K562 (cell line): Measurements from ENCODE around the gene ARL6IP4. TPM values are rescaled to one million over a fixed set of nuclear protein-coding genes. Genes with fewer than 3 reads are reported as not detected.
A peak's percentile ranks its signal among the peaks of the same experiment; 100 is the strongest.

Experiments
- ATAC-seq: fragments of 200-7000 bp; cut with Tn5 transposase; 3 replicates; pipeline ENCODE4 v1.9.1; 2020; ENCODE audit warnings: moderate library complexity
- BruUV-seq: library from RNA; stranded (reverse); fragments of 400-500 nt; replicated peaks from 2 replicates; lab custom pipeline; 2021; lab: Mats Ljungman, UMichigan
- CTCF ChIA-PET: fragments of 300-600 bp; formaldehyde crosslinking; extraction: SDS; loops from one replicate; lab custom pipeline; 2021; ENCODE audit warnings: low intra/inter-chr PET ratio; lab: Yijun Ruan, JAX
- POLR2A ChIA-PET: fragments of 300-600, 350-650 bp; sonication (Branson Sonifier 250); formaldehyde crosslinking; extraction: SDS; loops from one replicate; lab custom pipeline; 2021; ENCODE audit warnings: antibody characterized with exemption, inconsistent platforms; lab: Yijun Ruan, JAX
- DNase-seq, 4 experiments: peaks; one replicate each; pipeline versions ENCODE4 v3.0.0 to v3.0.0-alpha.2; 2011 to 2018; ENCODE audit warnings: low spot score in 3 of 4, mixed read lengths in 3 of 4; ENCODE audit errors: extremely low read depth in 1 of 4
- FAIRE-seq: peaks from 2 replicates; lab custom pipeline; 2011; peaks lifted over from hg19 to GRCh38; lab: Jason Lieb, UNC
- H2AFZ ChIP-seq: 2 replicates; pipeline ENCODE4 v1.6.0; 2011; ENCODE audit warnings: low read depth, low read length, control low read depth, inconsistent platforms
- H3K27ac ChIP-seq: fragments of 200-600 bp; 3 replicates; pipeline ENCODE4 v1.8.0; 2011; ENCODE audit warnings: low read depth, mild to moderate bottlenecking, control low read depth, inconsistent platforms, low read length, moderate library complexity, mixed read lengths; ENCODE audit errors: extremely low read depth
- H3K27me3 ChIP-seq, 2 experiments: fragments of 300-600 bp in 1 of 2; 2 replicates in 1 of 2; 3 replicates in 1 of 2; pipeline versions ENCODE4 v1.6.0 to v1.8.0; 2011; ENCODE audit warnings: inconsistent platforms in 2 of 2, low read length in 2 of 2, mild to moderate bottlenecking in 1 of 2, mixed read lengths in 1 of 2, moderate library complexity in 1 of 2; ENCODE audit not compliant: control insufficient read depth in 2 of 2, insufficient read depth in 2 of 2
- H3K36me3 ChIP-seq: fragments of 300-600 bp; 3 replicates; pipeline ENCODE4 v1.8.0; 2011; ENCODE audit warnings: mild to moderate bottlenecking, low read length, inconsistent platforms; ENCODE audit not compliant: control insufficient read depth, insufficient read depth
- H3K4me1 ChIP-seq, 2 experiments: fragments of 200-600 bp in 1 of 2; replicated peaks in 1 of 2; 2 replicates in 1 of 2; 3 replicates in 1 of 2; pipeline versions ENCODE4 v1.5.1 to v1.8.0; 2011; ENCODE audit warnings: inconsistent platforms in 2 of 2, low read length in 2 of 2, mild to moderate bottlenecking in 1 of 2, mixed read lengths in 1 of 2, moderate library complexity in 1 of 2; ENCODE audit not compliant: control insufficient read depth in 2 of 2, insufficient read depth in 2 of 2
- H3K4me2 ChIP-seq: 2 replicates; pipeline ENCODE4 v1.6.1; 2011; ENCODE audit warnings: low read length, control low read depth, inconsistent platforms, mixed read lengths; ENCODE audit not compliant: insufficient read depth
- H3K4me3 ChIP-seq: fragments of 200-600 bp; sonication (generic), shearing (Covaris generic); 2 replicates; pipeline ENCODE4 v1.5.1; 2016; ENCODE audit warnings: control low read depth, inconsistent platforms
- H3K79me2 ChIP-seq: fragments of 200-600 bp; 3 replicates; pipeline ENCODE4 v1.8.0; 2011; ENCODE audit warnings: low read length, inconsistent platforms; ENCODE audit not compliant: control insufficient read depth, insufficient read depth
- H3K9ac ChIP-seq, 2 experiments: 2 replicates each; pipeline versions ENCODE4 v1.6.0 to v1.6.1; 2011; ENCODE audit warnings: low read depth in 2 of 2, low read length in 2 of 2, control low read depth in 1 of 2, inconsistent platforms in 1 of 2, mild to moderate bottlenecking in 1 of 2, mixed read lengths in 1 of 2; ENCODE audit not compliant: insufficient read depth in 1 of 2
- H3K9me1 ChIP-seq: one replicate; pipeline ENCODE4 v1.6.0; 2011; ENCODE audit warnings: inconsistent platforms, mild to moderate bottlenecking, low read length, moderate library complexity; ENCODE audit not compliant: control insufficient read depth, insufficient read depth
- H3K9me3 ChIP-seq: replicated peaks from 2 replicates; pipeline ENCODE4 v1.5.1; 2011; ENCODE audit warnings: low read depth, low read length, inconsistent platforms; ENCODE audit not compliant: control insufficient read depth, insufficient read depth
- H4K20me1 ChIP-seq: replicated peaks from 2 replicates; pipeline ENCODE4 v1.6.1; 2011; ENCODE audit warnings: low read length, inconsistent platforms, mixed read lengths; ENCODE audit not compliant: control insufficient read depth, insufficient read depth
- ADNP ChIP-seq: fragments of 200-800 bp; sonication (Bioruptor generic); IDR thresholded peaks from 2 replicates; pipeline ENCODE4 v1.6.1; 2016; ENCODE audit warnings: missing genetic modification characterization, missing compliant biosample characterization
- CREB1 ChIP-seq, 2 experiments: sonication (generic) in 1 of 2; formaldehyde crosslinking in 1 of 2; IDR thresholded peaks; 2 replicates each; pipeline versions ENCODE4 v1.6.1 to v1.8.0; 2012 to 2022; ENCODE audit warnings: inconsistent platforms in 1 of 2, mild to moderate bottlenecking in 1 of 2, missing genetic modification reagents in 1 of 2, moderate library complexity in 1 of 2
- ETV1 ChIP-seq: fragments of 450-650 bp; conservative IDR thresholded peaks from 2 replicates; pipeline ENCODE4 v1.6.1; 2016; ENCODE audit warnings: missing genetic modification characterization, control low read depth, low read depth, missing compliant biosample characterization
- FOXP1 ChIP-seq: sonication (generic); formaldehyde crosslinking; IDR thresholded peaks from 2 replicates; pipeline ENCODE4 v1.8.0; 2022; ENCODE audit warnings: mild to moderate bottlenecking, missing genetic modification reagents
- GABPA ChIP-seq: fragments of 200-800 bp; sonication (Bioruptor generic); conservative IDR thresholded peaks from 2 replicates; pipeline ENCODE4 v1.6.1; 2016; ENCODE audit warnings: low read depth, missing genetic modification characterization, missing compliant biosample characterization
- MED1 ChIP-seq: sonication (generic); formaldehyde crosslinking; IDR thresholded peaks from 2 replicates; pipeline ENCODE4 v1.8.1; 2023; ENCODE audit warnings: missing genetic modification reagents, borderline replicate concordance
- MIER1 ChIP-seq: fragments of 450-650 bp; IDR thresholded peaks from 2 replicates; pipeline ENCODE4 v1.6.1; 2016; ENCODE audit warnings: antibody characterized with exemption, mild to moderate bottlenecking, low read depth
- MXD1 ChIP-seq: fragments of 250-450 bp; sonication (Bioruptor Pico); IDR thresholded peaks from 2 replicates; pipeline ENCODE4 v1.8.0; 2021; ENCODE audit warnings: borderline replicate concordance, mild to moderate bottlenecking, moderate library complexity; ENCODE audit not compliant: poor library complexity, severe bottlenecking
- SIN3B ChIP-seq: fragments of 450-650 bp; IDR thresholded peaks from 2 replicates; pipeline ENCODE4 v1.6.1; 2017; ENCODE audit warnings: low read depth, mild to moderate bottlenecking, moderate library complexity
- ZNF146 ChIP-seq: IDR thresholded peaks from one replicate; pipeline ENCODE4 v1.6.1; 2018; ENCODE audit warnings: missing compliant biosample characterization; ENCODE audit not compliant: unreplicated experiment
- ZNF444 ChIP-seq: fragments of 250-450 bp; sonication (Bioruptor Pico); IDR thresholded peaks from 2 replicates; pipeline ENCODE4 v1.4.0; 2020; ENCODE audit warnings: mild to moderate bottlenecking, moderate library complexity
- ZNF449 ChIP-seq: fragments of 250-450 bp; sonication (Bioruptor Pico); IDR thresholded peaks from 2 replicates; pipeline ENCODE4 v1.8.0; 2022; ENCODE audit warnings: moderate library complexity, mild to moderate bottlenecking, inconsistent platforms
- WGBS: fragments of 100-300 bp; shearing (Covaris generic); methylation state at CpG from one replicate; pipeline ENCODE4 v1.1.6; 2016; ENCODE audit warnings: low coverage, mixed read lengths; ENCODE audit not compliant: insufficient coverage; ENCODE audit errors: missing lambda C conversion rate; 5-methylcytosine and 5-hydroxymethylcytosine counted together
- in situ Hi-C: fragments of 300-500 bp; cut with MboI; formaldehyde crosslinking; loops from 4 replicates; pipeline ENCODE4 v1.15.0; 2018; ENCODE audit warnings: inconsistent platforms, mixed read lengths
- intact Hi-C: fragments of 100-400 bp; cut with micrococcal nuclease; formaldehyde crosslinking; loops from 2 replicates; pipeline ENCODE4 v1.14.2; 2022
- polyA plus RNA-seq, 8 experiments: library from polyadenylated mRNA; depleted of rRNA in 4 of 8; stranded (reverse) in 5 of 8; unstranded in 3 of 8; fragments of >200 nt; fragmentation: Nextera tagmentation in 2 of 8; fragmentation: Illumina TruSeq in 1 of 8; extraction: Ambion mirVana in 2 of 8; extraction: Trizol in 1 of 8; gene quantifications; 2 replicates each; pipeline versions ENCODE4 v1.2.1 to v1.2.3, GENCODE V29; 2011 to 2014; ENCODE audit warnings: inconsistent platforms in 1 of 8, missing spikeins in 1 of 8
- total RNA-seq, 7 experiments: library from RNA; depleted of rRNA in 6 of 7; stranded (reverse); fragments of >200 nt in 6 of 7; fragmentation: Illumina TruSeq in 2 of 7; extraction: Trizol in 2 of 7; gene quantifications; 2 replicates each; pipeline versions ENCODE4 v1.2.1 to v1.2.3, GENCODE V29; 2011 to 2021; ENCODE audit warnings: low replicate concordance in 1 of 7
- TF ChIP-seq, protein P1 (sequence below): fragments of 450-650 bp; IDR thresholded peaks from 2 replicates; pipeline ENCODE4 v1.6.1; 2016; ENCODE audit warnings: mild to moderate bottlenecking
- TF ChIP-seq, protein P2 (sequence below), 2 experiments: fragments of 150-350 bp in 1 of 2; IDR thresholded peaks; 2 replicates each; pipeline ENCODE4 v1.6.1; 2012 to 2016; ENCODE audit warnings: low read depth in 2 of 2, low read length in 2 of 2, mild to moderate bottlenecking in 1 of 2, moderate library complexity in 1 of 2

ARL6IP4 gene
- total and polyA plus RNA-seq, 9 of the 15 experiments (the other 6 are each of a cell fraction or from before 2014, with no cell fraction given) = 2.4 to 255 (median 151) TPM

DNA sequence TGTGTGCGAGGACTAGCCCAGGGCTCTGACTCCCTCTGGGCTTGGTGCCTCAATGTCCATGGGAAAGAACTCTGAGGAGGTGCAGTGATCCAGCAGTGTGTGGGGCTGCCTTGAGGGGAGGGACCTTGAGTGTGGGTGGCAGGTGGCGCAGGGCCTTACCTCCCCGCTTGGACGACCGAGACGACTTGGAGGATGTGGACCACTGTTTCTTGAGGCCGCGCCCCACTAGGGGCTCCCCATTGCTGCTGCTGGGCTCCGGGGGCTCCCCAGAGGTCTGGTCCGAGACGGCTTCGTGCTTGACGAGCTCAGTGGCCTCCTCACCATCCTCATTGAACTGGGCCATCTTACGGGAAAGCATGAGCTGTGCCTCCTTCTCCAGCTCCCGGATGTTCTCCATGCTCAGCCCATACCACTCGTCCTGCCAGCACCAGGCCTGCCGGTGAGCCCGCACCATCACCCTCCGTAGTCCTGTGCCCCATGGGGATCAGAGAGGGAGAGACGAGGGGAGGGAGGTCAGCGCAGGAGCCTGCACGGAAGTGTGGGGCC lies 24.7 kb downstream of the ARL6IP4 start:
- no peaks in the 10 kb centered on the region for H4K20me1 ChIP-seq
- peaks cover 9% of the 10 kb centered on the region; the same call in 2 of the 3 replicates for H3K36me3 ChIP-seq
- intact Hi-C loops (no loop called here), in situ Hi-C loops (no loop called here)
- H3K27ac ChIP-seq = no peak overlapping the region
- WGBS = 83% methylated on average over 20 of the region's 22 CpGs
- no peaks in the 10 kb centered on the region for H3K79me2 ChIP-seq
- H3K4me1 ChIP-seq = peaks cover 5 to 8% of the 10 kb centered on the region in 2 experiments
- peaks cover 3% of the 10 kb centered on the region for H3K9me1 ChIP-seq
- H3K4me2 ChIP-seq = no peak overlapping the region
- ChIA-PET CTCF (no interaction called here), POLR2A (interaction anchor here (0.7 to 1.4 kb wide), 2 partner anchors 30 to 79 kb away, joined by 3 to 6 read pairs; partner anchors contain the start of gene OGFOD2)
- no peaks in the 10 kb centered on the region for H3K27me3 ChIP-seq
- H3K9me3 ChIP-seq = no peaks in the 10 kb centered on the region
- H3K4me3 ChIP-seq = no peak overlapping the region
- H2AFZ ChIP-seq = no peak overlapping the region
- DNase-seq (no peak), ATAC-seq (no peak), FAIRE-seq (no peak)
- H3K9ac ChIP-seq = peak overlapping the region in 1 of 2 experiments; percentile 38; a peak in 1 of 4 replicates
- BruUV-seq = no TSS peak
- TF ChIP-seq CREB1 (IDR thresholded peaks at IDR 0.05) = no peak
- no peak for TF ChIP-seq CREB1 (CRISPR knock-in tag; IDR thresholded peaks at IDR 0.05)
- TF ChIP-seq MIER1 = no peak
- no peak for TF ChIP-seq ZNF146
- no peak for TF ChIP-seq SIN3B
- TF ChIP-seq ADNP (tag) = no peak
- TF ChIP-seq ZNF449 (CRISPR knock-in tag) = no peak
- TF ChIP-seq, protein P1, sequence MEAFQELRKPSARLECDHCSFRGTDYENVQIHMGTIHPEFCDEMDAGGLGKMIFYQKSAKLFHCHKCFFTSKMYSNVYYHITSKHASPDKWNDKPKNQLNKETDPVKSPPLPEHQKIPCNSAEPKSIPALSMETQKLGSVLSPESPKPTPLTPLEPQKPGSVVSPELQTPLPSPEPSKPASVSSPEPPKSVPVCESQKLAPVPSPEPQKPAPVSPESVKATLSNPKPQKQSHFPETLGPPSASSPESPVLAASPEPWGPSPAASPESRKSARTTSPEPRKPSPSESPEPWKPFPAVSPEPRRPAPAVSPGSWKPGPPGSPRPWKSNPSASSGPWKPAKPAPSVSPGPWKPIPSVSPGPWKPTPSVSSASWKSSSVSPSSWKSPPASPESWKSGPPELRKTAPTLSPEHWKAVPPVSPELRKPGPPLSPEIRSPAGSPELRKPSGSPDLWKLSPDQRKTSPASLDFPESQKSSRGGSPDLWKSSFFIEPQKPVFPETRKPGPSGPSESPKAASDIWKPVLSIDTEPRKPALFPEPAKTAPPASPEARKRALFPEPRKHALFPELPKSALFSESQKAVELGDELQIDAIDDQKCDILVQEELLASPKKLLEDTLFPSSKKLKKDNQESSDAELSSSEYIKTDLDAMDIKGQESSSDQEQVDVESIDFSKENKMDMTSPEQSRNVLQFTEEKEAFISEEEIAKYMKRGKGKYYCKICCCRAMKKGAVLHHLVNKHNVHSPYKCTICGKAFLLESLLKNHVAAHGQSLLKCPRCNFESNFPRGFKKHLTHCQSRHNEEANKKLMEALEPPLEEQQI = no peak
- TF ChIP-seq ETV1 = no peak
- TF ChIP-seq MXD1 (CRISPR knock-in tag) = no peak
- no peak for TF ChIP-seq MED1 (CRISPR knock-in tag)
- TF ChIP-seq ZNF444 = no peak
- TF ChIP-seq, protein P2, sequence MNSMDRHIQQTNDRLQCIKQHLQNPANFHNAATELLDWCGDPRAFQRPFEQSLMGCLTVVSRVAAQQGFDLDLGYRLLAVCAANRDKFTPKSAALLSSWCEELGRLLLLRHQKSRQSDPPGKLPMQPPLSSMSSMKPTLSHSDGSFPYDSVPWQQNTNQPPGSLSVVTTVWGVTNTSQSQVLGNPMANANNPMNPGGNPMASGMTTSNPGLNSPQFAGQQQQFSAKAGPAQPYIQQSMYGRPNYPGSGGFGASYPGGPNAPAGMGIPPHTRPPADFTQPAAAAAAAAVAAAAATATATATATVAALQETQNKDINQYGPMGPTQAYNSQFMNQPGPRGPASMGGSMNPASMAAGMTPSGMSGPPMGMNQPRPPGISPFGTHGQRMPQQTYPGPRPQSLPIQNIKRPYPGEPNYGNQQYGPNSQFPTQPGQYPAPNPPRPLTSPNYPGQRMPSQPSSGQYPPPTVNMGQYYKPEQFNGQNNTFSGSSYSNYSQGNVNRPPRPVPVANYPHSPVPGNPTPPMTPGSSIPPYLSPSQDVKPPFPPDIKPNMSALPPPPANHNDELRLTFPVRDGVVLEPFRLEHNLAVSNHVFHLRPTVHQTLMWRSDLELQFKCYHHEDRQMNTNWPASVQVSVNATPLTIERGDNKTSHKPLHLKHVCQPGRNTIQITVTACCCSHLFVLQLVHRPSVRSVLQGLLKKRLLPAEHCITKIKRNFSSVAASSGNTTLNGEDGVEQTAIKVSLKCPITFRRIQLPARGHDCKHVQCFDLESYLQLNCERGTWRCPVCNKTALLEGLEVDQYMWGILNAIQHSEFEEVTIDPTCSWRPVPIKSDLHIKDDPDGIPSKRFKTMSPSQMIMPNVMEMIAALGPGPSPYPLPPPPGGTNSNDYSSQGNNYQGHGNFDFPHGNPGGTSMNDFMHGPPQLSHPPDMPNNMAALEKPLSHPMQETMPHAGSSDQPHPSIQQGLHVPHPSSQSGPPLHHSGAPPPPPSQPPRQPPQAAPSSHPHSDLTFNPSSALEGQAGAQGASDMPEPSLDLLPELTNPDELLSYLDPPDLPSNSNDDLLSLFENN (IDR thresholded peaks at IDR 0.05; ENCODE audit: low read depth in 2 of 2, low read length in 2 of 2) = no peak
- TF ChIP-seq GABPA (tag) = no peak
- TF ChIP-seq FOXP1 (CRISPR knock-in tag) = no peak
